Retinal pigment epithelial cell (primary cell): Measurements from ENCODE around the gene TMEM121.
A peak's percentile ranks its signal among the peaks of the same experiment; 100 is the strongest.

Experiments used
- DNase-seq: peaks from one replicate; pipeline ENCODE4 v3.0.0-alpha.2; 2010; ENCODE audit warnings: low read depth
- H3K4me3 ChIP-seq: 2 replicates; pipeline ENCODE4 v1.5.1; 2011; ENCODE audit warnings: mild to moderate bottlenecking, low read length, control low read depth, moderate library complexity
- CTCF ChIP-seq: conservative IDR thresholded peaks from 2 replicates; pipeline ENCODE4 v1.5.1; 2011; ENCODE audit warnings: low read depth, low read length, control low read depth, inconsistent platforms

The TMEM121 gene

GRCh38 chr14:105487986-105488777 is 38.2 kb upstream of the TMEM121 start:
- no peak overlapping the region for H3K4me3 ChIP-seq
- no peak for TF ChIP-seq CTCF
- no peak for DNase-seq

GRCh38 chr14:105488781-105489541 is 37.4 kb upstream of the TMEM121 start:
- no peak for TF ChIP-seq CTCF
- H3K4me3 ChIP-seq: no peak overlapping the region
- no peak for DNase-seq

GRCh38 chr14:105489542-105490266 is 36.7 kb upstream of the TMEM121 start:
- peak; percentile 72 for TF ChIP-seq CTCF

GRCh38 chr14:105490267-105490571 is 36.2 kb upstream of the TMEM121 start:
- no peak for DNase-seq
- TF ChIP-seq CTCF: no peak
- peak overlapping the region; percentile 53 for H3K4me3 ChIP-seq

More at GRCh38 chr14:105489542-105490266, 36.7 kb upstream of the TMEM121 start:
- peak overlapping the region; percentile 53 for H3K4me3 ChIP-seq
- DNase-seq: peak; percentile 62

GRCh38 chr14:105490572-105491365 is 35.6 kb upstream of the TMEM121 start, which contains the start of gene TEDC1:
Gene TEDC1 (plus strand): TSS chr14:105491246. CDS start chr14:105491376, 130 bp downstream.
- TF ChIP-seq CTCF: peak; percentile 61
- H3K4me3 ChIP-seq: peak within 1 kb of the TSS; percentile 55

GRCh38 chr14:105491366-105491973 is 34.9 kb upstream of the TMEM121 start:
- DNase-seq: no peak
- no peak for TF ChIP-seq CTCF
- H3K4me3 ChIP-seq: peak overlapping the region; percentile 55

More at GRCh38 chr14:105490572-105491365, 35.6 kb upstream of the TMEM121 start, which contains the start of gene TEDC1:
- DNase-seq: peak; percentile 100
